ENCODE measurements around the gene LIPA. TPM values are rescaled to one million over a fixed set of nuclear protein-coding genes. Genes with fewer than 3 reads are reported as not detected.

LIPA gene
- total and polyA plus RNA-seq, 4 experiments from 2014 or later = 55.5 to 147 (median 75.8) TPM

- Histone ChIP-seq H3K9me3 (ENCODE audit: control insufficient read depth in 1 of 2, low read length in 2 of 2) (no peaks in the 10 kb centered on the region), H3K36me3 (ENCODE audit: insufficient read depth, low read length) (no peaks in the 10 kb centered on the region), H3K4me1 (ENCODE audit: insufficient read depth, low read length) (no peaks in the 10 kb centered on the region), H3K27ac (ENCODE audit: low read depth, low read length) (no peak overlapping the region), H3K4me3 (ENCODE audit: low read length in 2 of 2) (no peak overlapping the region), H3K27me3 (ENCODE audit: insufficient read depth, low read length) (no peaks in the 10 kb centered on the region)
- DNase-seq = no peak
- peaks cover 0 to 11% (median under 1%) of the 10 kb centered on the region in 8 donors for H3K9me3 Mint-ChIP-seq
- H3K27me3 Mint-ChIP-seq = peaks cover 6 to 12% of the 10 kb centered on the region in 2 donors
- intact Hi-C loops (cut with micrococcal nuclease) = no loop called here
- no peaks in the 10 kb centered on the region for H3K36me3 Mint-ChIP-seq
- no peak overlapping the region for H3K27ac Mint-ChIP-seq
- CTCF ChIA-PET (ENCODE audit: partially characterized antibody) = interaction anchor here (1.0 kb wide), 1 partner anchor 33 kb away, joined by 3 read pairs; no protein-coding TSS in a partner anchor
- H3K4me1 Mint-ChIP-seq = no peaks in the 10 kb centered on the region
- H3K4me3 Mint-ChIP-seq = no peak overlapping the region
- POLR2A ChIA-PET (ENCODE audit: partially characterized antibody) = no interaction called here
Measured at GRCh38 chr10:89184638-89185037, 66.9 kb downstream of the LIPA start.

- CTCF ChIA-PET (ENCODE audit: partially characterized antibody) = no interaction called here
- no peak overlapping the region for H3K4me3 Mint-ChIP-seq
Measured at GRCh38 chr10:89183571-89183970, 68.0 kb downstream of the LIPA start.

GRCh38 chr10:89182894-89183293, 68.7 kb downstream of the LIPA start:
- POLR2A ChIA-PET (ENCODE audit: partially characterized antibody) = no interaction called here
- CTCF ChIA-PET (ENCODE audit: partially characterized antibody) = no interaction called here

More at GRCh38 chr10:89183571-89183970, 68.0 kb downstream of the LIPA start:
- no peaks in the 10 kb centered on the region for H3K36me3 ChIP-seq (ENCODE audit: insufficient read depth, low read length)
- Mint-ChIP-seq H3K27ac (no peak overlapping the region), H3K27me3 (peaks cover 6 to 12% of the 10 kb centered on the region in 2 donors), H3K9me3 (peaks cover 0 to 9% (median under 1%) of the 10 kb centered on the region in 8 donors), H3K36me3 (no peaks in the 10 kb centered on the region), H3K4me1 (no peaks in the 10 kb centered on the region)
- H3K27ac ChIP-seq (ENCODE audit: low read depth, low read length) = no peak overlapping the region
- no peaks in the 10 kb centered on the region for H3K4me1 ChIP-seq (ENCODE audit: insufficient read depth, low read length)
- no peak overlapping the region for H3K4me3 ChIP-seq (ENCODE audit: low read length in 2 of 2)
- no peak for DNase-seq
- intact Hi-C loops (cut with micrococcal nuclease) = no loop called here
- POLR2A ChIA-PET (ENCODE audit: partially characterized antibody) = no interaction called here
- H3K27me3 ChIP-seq (ENCODE audit: insufficient read depth, low read length) = no peaks in the 10 kb centered on the region
- H3K9me3 ChIP-seq (ENCODE audit: control insufficient read depth in 1 of 2, low read length in 2 of 2) = no peaks in the 10 kb centered on the region

GRCh38 chr10:89175816-89176215, 75.8 kb downstream of the LIPA start:
- H3K4me1 ChIP-seq (ENCODE audit: insufficient read depth, low read length) = no peaks in the 10 kb centered on the region
- ChIA-PET CTCF (ENCODE audit: partially characterized antibody) (interaction anchor here (0.8 kb wide), 1 partner anchor 11 kb away, joined by 3 read pairs; no protein-coding TSS in a partner anchor), POLR2A (ENCODE audit: partially characterized antibody) (no interaction called here)
- H3K4me3 ChIP-seq (ENCODE audit: low read length in 2 of 2) = no peak overlapping the region
- no peak overlapping the region for H3K4me3 Mint-ChIP-seq
- intact Hi-C loops (cut with micrococcal nuclease) = no loop called here
- H3K27me3 ChIP-seq (ENCODE audit: insufficient read depth, low read length) = no peaks in the 10 kb centered on the region
- no peaks in the 10 kb centered on the region for H3K9me3 ChIP-seq (ENCODE audit: control insufficient read depth in 1 of 2, low read length in 2 of 2)
- peaks cover 0 to 7% (median 0%) of the 10 kb centered on the region in 8 donors for H3K9me3 Mint-ChIP-seq
- H3K27ac Mint-ChIP-seq = no peak overlapping the region
- H3K36me3 Mint-ChIP-seq = no peaks in the 10 kb centered on the region
- no peak overlapping the region for H3K27ac ChIP-seq (ENCODE audit: low read depth, low read length)
- no peaks in the 10 kb centered on the region for H3K4me1 Mint-ChIP-seq
- H3K36me3 ChIP-seq (ENCODE audit: insufficient read depth, low read length) = no peaks in the 10 kb centered on the region
- peaks cover 11 to 13% of the 10 kb centered on the region in 2 donors for H3K27me3 Mint-ChIP-seq
- DNase-seq = no peak

More at GRCh38 chr10:89182894-89183293, 68.7 kb downstream of the LIPA start:
- no peaks in the 10 kb centered on the region for H3K36me3 ChIP-seq (ENCODE audit: insufficient read depth, low read length)
- no peaks in the 10 kb centered on the region for H3K9me3 ChIP-seq (ENCODE audit: control insufficient read depth in 1 of 2, low read length in 2 of 2)
- no peaks in the 10 kb centered on the region for H3K27me3 ChIP-seq (ENCODE audit: insufficient read depth, low read length)
- Mint-ChIP-seq H3K27ac (no peak overlapping the region), H3K4me1 (no peaks in the 10 kb centered on the region), H3K9me3 (peaks cover 0 to 9% (median 0%) of the 10 kb centered on the region in 8 donors), H3K27me3 (peaks cover 6 to 12% of the 10 kb centered on the region in 2 donors), H3K4me3 (no peak overlapping the region), H3K36me3 (no peaks in the 10 kb centered on the region)
- H3K27ac ChIP-seq (ENCODE audit: low read depth, low read length) = no peak overlapping the region
- no peak overlapping the region for H3K4me3 ChIP-seq (ENCODE audit: low read length in 2 of 2)
- intact Hi-C loops (cut with micrococcal nuclease) = no loop called here
- DNase-seq = no peak
- H3K4me1 ChIP-seq (ENCODE audit: insufficient read depth, low read length) = no peaks in the 10 kb centered on the region

- Histone ChIP-seq H3K4me1 (ENCODE audit: insufficient read depth, low read length) (no peaks in the 10 kb centered on the region), H3K4me3 (ENCODE audit: low read length in 2 of 2) (no peak overlapping the region), H3K27me3 (ENCODE audit: insufficient read depth, low read length) (no peaks in the 10 kb centered on the region), H3K27ac (ENCODE audit: low read depth, low read length) (no peak overlapping the region), H3K9me3 (ENCODE audit: control insufficient read depth in 1 of 2, low read length in 2 of 2) (no peaks in the 10 kb centered on the region), H3K36me3 (ENCODE audit: insufficient read depth, low read length) (no peaks in the 10 kb centered on the region)
- DNase-seq = no peak
- ChIA-PET CTCF (ENCODE audit: partially characterized antibody) (interaction anchor here (1.5 kb wide), 1 partner anchor 45 kb away, joined by 3 read pairs; no protein-coding TSS in a partner anchor), POLR2A (ENCODE audit: partially characterized antibody) (no interaction called here)
- intact Hi-C loops (cut with micrococcal nuclease) = no loop called here
- Mint-ChIP-seq H3K36me3 (no peaks in the 10 kb centered on the region), H3K27ac (no peak overlapping the region), H3K27me3 (peaks cover 9 to 11% of the 10 kb centered on the region in 2 donors), H3K9me3 (no peaks in the 10 kb centered on the region), H3K4me3 (no peak overlapping the region), H3K4me1 (no peaks in the 10 kb centered on the region)
Measured at GRCh38 chr10:89173075-89173474, 78.5 kb downstream of the LIPA start.

GRCh38 chr10:89171996-89172395, 79.6 kb downstream of the LIPA start:
- Mint-ChIP-seq H3K27me3 (peaks cover 9 to 11% of the 10 kb centered on the region in 2 donors), H3K27ac (no peak overlapping the region), H3K36me3 (no peaks in the 10 kb centered on the region), H3K4me1 (no peaks in the 10 kb centered on the region), H3K9me3 (no peaks in the 10 kb centered on the region), H3K4me3 (no peak overlapping the region)
- ChIA-PET POLR2A (ENCODE audit: partially characterized antibody) (interaction anchor here (0.7 kb wide), 1 partner anchor 92 kb away, joined by 4 read pairs; no protein-coding TSS in a partner anchor), CTCF (ENCODE audit: partially characterized antibody) (no interaction called here)
- Histone ChIP-seq H3K36me3 (ENCODE audit: insufficient read depth, low read length) (no peaks in the 10 kb centered on the region), H3K4me1 (ENCODE audit: insufficient read depth, low read length) (no peaks in the 10 kb centered on the region), H3K27me3 (ENCODE audit: insufficient read depth, low read length) (no peaks in the 10 kb centered on the region), H3K9me3 (ENCODE audit: control insufficient read depth in 1 of 2, low read length in 2 of 2) (no peaks in the 10 kb centered on the region), H3K4me3 (ENCODE audit: low read length in 2 of 2) (no peak overlapping the region), H3K27ac (ENCODE audit: low read depth, low read length) (no peak overlapping the region)
- intact Hi-C loops (cut with micrococcal nuclease) = no loop called here
- DNase-seq = no peak

- DNase-seq = no peak
- Mint-ChIP-seq H3K4me3 (no peak overlapping the region), H3K27me3 (peaks cover 11 to 12% of the 10 kb centered on the region in 2 donors), H3K9me3 (no peaks in the 10 kb centered on the region), H3K4me1 (no peaks in the 10 kb centered on the region), H3K36me3 (no peaks in the 10 kb centered on the region), H3K27ac (no peak overlapping the region)
- no peaks in the 10 kb centered on the region for H3K27me3 ChIP-seq (ENCODE audit: insufficient read depth, low read length)
- no peaks in the 10 kb centered on the region for H3K36me3 ChIP-seq (ENCODE audit: insufficient read depth, low read length)
- ChIA-PET POLR2A (ENCODE audit: partially characterized antibody) (no interaction called here), CTCF (ENCODE audit: partially characterized antibody) (no interaction called here)
- no peaks in the 10 kb centered on the region for H3K4me1 ChIP-seq (ENCODE audit: insufficient read depth, low read length)
- no peak overlapping the region for H3K4me3 ChIP-seq (ENCODE audit: low read length in 2 of 2)
- H3K9me3 ChIP-seq (ENCODE audit: control insufficient read depth in 1 of 2, low read length in 2 of 2) = no peaks in the 10 kb centered on the region
- intact Hi-C loops (cut with micrococcal nuclease) = no loop called here
- no peak overlapping the region for H3K27ac ChIP-seq (ENCODE audit: low read depth, low read length)
Measured at GRCh38 chr10:89171263-89171872, 80.2 kb downstream of the LIPA start.

All from CD4-positive, alpha-beta memory T cell (primary cell).